HCT116 (cell line): ENCODE data around the gene SSNA1. TPM values are rescaled to one million over a fixed set of nuclear protein-coding genes. Genes with fewer than 3 reads are reported as not detected.

Source experiments
- ATAC-seq: fragments of 200-7000 bp; cut with Tn5 transposase; 2 replicates; pipeline ENCODE4 v1.9.1; 2020; ENCODE audit warnings: mild to moderate bottlenecking, moderate library complexity
- BruUV-seq: library from RNA; stranded (reverse); fragments of 400-500 nt; replicated peaks from 2 replicates; lab custom pipeline; 2021; lab: Mats Ljungman, UMichigan
- CTCF ChIA-PET: fragments of 300-600 bp; sonication (Branson Sonifier 250); formaldehyde crosslinking; loops from one replicate; lab custom pipeline; 2021; ENCODE audit warnings: antibody characterized with exemption; lab: Charles Lee
- POLR2A ChIA-PET: fragments of 300-600, 350-600 bp; sonication (Branson Sonifier 250); formaldehyde crosslinking; loops from one replicate; lab custom pipeline; 2021; ENCODE audit warnings: antibody characterized with exemption; lab: Charles Lee
- RAD21 ChIA-PET, 2 experiments: fragments of 300-600 bp; sonication (Branson Sonifier 250); formaldehyde crosslinking; loops; one replicate each; lab custom pipeline; 2023; ENCODE audit warnings: low total read pairs in 2 of 2; ENCODE audit not compliant: uncharacterized antibody in 2 of 2, unreplicated experiment in 2 of 2, low non-redundant PET in 1 of 2; lab: Charles Lee
- DNase-seq: peaks from one replicate; pipeline ENCODE4 v3.0.0-alpha.2; 2010; ENCODE audit warnings: low read depth, low spot score
- H2AFZ ChIP-seq: fragments of 200-600 bp; shearing (Covaris generic), sonication (generic); 2 replicates; pipeline ENCODE4 v1.6.1; 2017; ENCODE audit warnings: low read depth, mixed run types, mixed read lengths, antibody characterized with exemption, low read length; ENCODE audit not compliant: poor library complexity, severe bottlenecking
- H3K27ac ChIP-seq: 2 replicates; pipeline ENCODE4 v1.5.1; 2012; ENCODE audit warnings: low read depth, low read length
- H3K27me3 ChIP-seq: fragments of 200-600 bp; sonication (generic); 2 replicates; pipeline ENCODE4 v1.6.1; 2016; ENCODE audit warnings: mixed run types, low read length, mixed read lengths; ENCODE audit not compliant: insufficient read depth
- H3K36me3 ChIP-seq, 2 experiments: fragments of 200-500 bp in 1 of 2; fragments of 200-600 bp in 1 of 2; sonication (Bioruptor generic) in 1 of 2; sonication (generic) in 1 of 2; 2 replicates each; pipeline versions ENCODE4 v1.5.1 to v1.6.1; 2014 to 2016; ENCODE audit warnings: low read length in 2 of 2, inconsistent platforms in 1 of 2, mixed read lengths in 1 of 2, mixed run types in 1 of 2; ENCODE audit not compliant: insufficient read depth in 2 of 2, control insufficient read depth in 1 of 2
- H3K4me1 ChIP-seq, 2 experiments: fragments of 200-600 bp in 1 of 2; sonication (generic) in 1 of 2; 2 replicates each; pipeline versions ENCODE4 v1.5.1 to v1.6.1; 2012 to 2017; ENCODE audit warnings: low read length in 2 of 2, inconsistent platforms in 1 of 2, mild to moderate bottlenecking in 1 of 2, mixed read lengths in 1 of 2, mixed run types in 1 of 2, moderate library complexity in 1 of 2; ENCODE audit not compliant: insufficient read depth in 2 of 2, control insufficient read depth in 1 of 2
- H3K4me2 ChIP-seq: fragments of 200-600 bp; sonication (generic); 2 replicates; pipeline ENCODE4 v1.6.1; 2017; ENCODE audit warnings: mixed run types, low read length, mixed read lengths
- H3K4me3 ChIP-seq, 2 experiments: fragments of 200-600 bp in 1 of 2; sonication (generic) in 1 of 2; replicated peaks in 1 of 2; 2 replicates each; pipeline ENCODE4 v1.5.1; 2011 to 2016; ENCODE audit warnings: low read length in 2 of 2, control low read depth in 1 of 2, low read depth in 1 of 2, mild to moderate bottlenecking in 1 of 2, mixed read lengths in 1 of 2, mixed run types in 1 of 2
- H3K79me2 ChIP-seq: fragments of 200-600 bp; sonication (generic); 2 replicates; pipeline ENCODE4 v1.6.1; 2017; ENCODE audit warnings: mild to moderate bottlenecking, mixed run types, low read length, moderate library complexity, mixed read lengths; ENCODE audit not compliant: insufficient read depth
- H3K9ac ChIP-seq: fragments of 200-600 bp; sonication (generic); 2 replicates; pipeline ENCODE4 v1.6.1; 2016; ENCODE audit warnings: low read length, mixed read lengths
- H3K9me2 ChIP-seq: fragments of 200-600 bp; sonication (generic), shearing (Covaris generic); 2 replicates; pipeline ENCODE4 v1.6.1; 2017; ENCODE audit warnings: mixed run types, mild to moderate bottlenecking, moderate library complexity; ENCODE audit not compliant: insufficient read depth
- H3K9me3 ChIP-seq, 2 experiments: fragments of 200-500 bp in 1 of 2; fragments of 200-600 bp in 1 of 2; sonication (Bioruptor generic) in 1 of 2; sonication (generic) in 1 of 2; 2 replicates each; pipeline ENCODE4 v1.6.1; 2014 to 2017; ENCODE audit warnings: low read length in 2 of 2, mixed read lengths in 2 of 2, inconsistent platforms in 1 of 2, low read depth in 1 of 2, mild to moderate bottlenecking in 1 of 2, mixed run types in 1 of 2, moderate library complexity in 1 of 2; ENCODE audit not compliant: control insufficient read depth in 1 of 2, insufficient read depth in 1 of 2
- H4K20me1 ChIP-seq: fragments of 200-600 bp; sonication (generic), shearing (Covaris generic); 2 replicates; pipeline ENCODE4 v1.6.1; 2017; ENCODE audit warnings: mixed run types, mild to moderate bottlenecking, moderate library complexity; ENCODE audit not compliant: insufficient read depth
- ATF3 ChIP-seq: IDR thresholded peaks from 2 replicates; pipeline ENCODE4 v1.6.1; 2012
- CBX3 ChIP-seq: IDR thresholded peaks from 2 replicates; pipeline ENCODE4 v1.6.1; 2012; ENCODE audit warnings: low read depth
- CEBPB ChIP-seq: IDR thresholded peaks from 2 replicates; pipeline ENCODE4 v1.6.1; 2012; ENCODE audit warnings: low read depth
- EGR1 ChIP-seq: IDR thresholded peaks from 2 replicates; pipeline ENCODE4 v1.6.1; 2012; ENCODE audit warnings: low read depth
- EZH2phosphoT487 ChIP-seq: fragments of 200-600 bp; IDR thresholded peaks from 2 replicates; pipeline ENCODE4 v1.6.1; 2018; ENCODE audit warnings: antibody characterized with exemption, borderline replicate concordance
- FOSL1 ChIP-seq: IDR thresholded peaks from 2 replicates; pipeline ENCODE4 v1.6.1; 2012; ENCODE audit warnings: low read depth
- JUND ChIP-seq: IDR thresholded peaks from 2 replicates; pipeline ENCODE4 v1.6.1; 2012
- MAX ChIP-seq: IDR thresholded peaks from 2 replicates; pipeline ENCODE4 v1.6.1; 2012
- POLR2A ChIP-seq: IDR thresholded peaks from 2 replicates; pipeline ENCODE4 v1.7.0; 2011; ENCODE audit warnings: borderline replicate concordance; ENCODE audit not compliant: insufficient read depth, insufficient read length; ENCODE audit errors: extremely low read depth
- POLR2AphosphoS5 ChIP-seq: IDR thresholded peaks from 2 replicates; pipeline ENCODE4 v1.6.1; 2011; ENCODE audit warnings: mild to moderate bottlenecking, low read depth, low read length, moderate library complexity
- RAD21 ChIP-seq: IDR thresholded peaks from 2 replicates; pipeline ENCODE4 v1.6.1; 2012; ENCODE audit warnings: low read depth, mild to moderate bottlenecking
- REST ChIP-seq: IDR thresholded peaks from 2 replicates; pipeline ENCODE4 v1.6.1; 2012; ENCODE audit warnings: low read depth
- SP1 ChIP-seq: IDR thresholded peaks from 2 replicates; pipeline ENCODE4 v1.6.1; 2012; ENCODE audit warnings: low read depth
- SRF ChIP-seq: IDR thresholded peaks from 2 replicates; pipeline ENCODE4 v1.6.1; 2012; ENCODE audit warnings: low read depth
- YY1 ChIP-seq: IDR thresholded peaks from 2 replicates; pipeline ENCODE4 v1.6.1; 2011; ENCODE audit warnings: low read length, low read depth, moderate library complexity, mild to moderate bottlenecking; ENCODE audit not compliant: insufficient replicate concordance; ENCODE audit errors: extremely low read depth
- ZBTB33 ChIP-seq: IDR thresholded peaks from 2 replicates; pipeline ENCODE4 v1.6.1; 2011; ENCODE audit warnings: mild to moderate bottlenecking, low read length, moderate library complexity; ENCODE audit not compliant: insufficient replicate concordance; ENCODE audit errors: extremely low read depth
- ZFX ChIP-seq: fragments of 450-650 bp; IDR thresholded peaks from 2 replicates; pipeline ENCODE4 v1.6.1; 2017
- intact Hi-C: fragments of 100-400 bp; cut with micrococcal nuclease; formaldehyde crosslinking; loops from 2 replicates; pipeline ENCODE4 v1.10.0; 2022
- total RNA-seq: library from RNA; stranded (reverse); gene quantifications from one replicate; pipeline ENCODE4 v1.2.1, GENCODE V29; 2021; ENCODE audit not compliant: unreplicated experiment

The SSNA1 gene
- total RNA-seq, 1 experiment from 2014 or later, result 84.7 TPM

- H3K79me2 ChIP-seq, result no peaks in the 10 kb centered on the region
- peaks cover 0 to 3% of the 10 kb centered on the region in 2 experiments; a peak in 2 of 4 replicates for H3K36me3 ChIP-seq
- no peak overlapping the region for H2AFZ ChIP-seq
- ATAC-seq (no peak), DNase-seq (no peak)
- no peak overlapping the region for H3K9ac ChIP-seq
- no peaks in the 10 kb centered on the region for H4K20me1 ChIP-seq
- no TSS peak for BruUV-seq
- H3K27me3 ChIP-seq, result no peaks in the 10 kb centered on the region
- no peak overlapping the region for H3K4me3 ChIP-seq
- POLR2A ChIA-PET, result interaction anchor here (1.6 kb wide), 1 partner anchor 12 kb away, joined by 5 read pairs; no protein-coding TSS in a partner anchor
- RAD21 ChIA-PET, result no interaction called here
- H3K27ac ChIP-seq, result no peak overlapping the region
- H3K4me1 ChIP-seq, result peaks cover 0 to 17% of the 10 kb centered on the region in 2 experiments; a peak in 2 of 4 replicates
- CTCF ChIA-PET, result no interaction called here
- intact Hi-C loops, result no loop called here
- H3K9me3 ChIP-seq, result no peaks in the 10 kb centered on the region
- H3K4me2 ChIP-seq, result no peak overlapping the region
- no peaks in the 10 kb centered on the region for H3K9me2 ChIP-seq
- TF ChIP-seq SRF (no peak), POLR2A (no peak), MAX (no peak), FOSL1 (no peak), JUND (no peak), SP1 (no peak), ATF3 (no peak), RAD21 (no peak), EZH2phosphoT487 (no peak), YY1 (no peak), REST (no peak), ZBTB33 (no peak), EGR1 (no peak), POLR2AphosphoS5 (no peak), CBX3 (no peak), CEBPB (no peak), ZFX (no peak)
These were observed 13.0 kb upstream of the SSNA1 start for GRCh38 chr9:137175345-137175961.
